Measurements from ENCODE around the gene AGTPBP1. TPM values are rescaled to one million over a fixed set of nuclear protein-coding genes. Genes with fewer than 3 reads are reported as not detected.

The AGTPBP1 gene
- total and polyA plus RNA-seq, 2 of the 8 experiments (the other 6 are each of a cell fraction or from before 2014, with no cell fraction given), result 13.4 to 65.2 TPM

GRCh38 chr9:85688361-85688760 is 53.4 kb downstream of the AGTPBP1 start:
- WGBS, 2 experiments (ENCODE audit: extremely low coverage in 1 of 2, insufficient coverage in 1 of 2, insufficient read length in 1 of 2, insufficient replicate concordance in 2 of 2, low coverage in 1 of 2, low lambda C conversion rate in 2 of 2, missing lambda C conversion rate in 1 of 2), result 96% methylated on average over 2 of the region's 2 CpGs; no CpG with 5 or more reads in 1 of the 2 experiments
- Histone ChIP-seq H3K36me3 (ENCODE audit: control insufficient read depth in 2 of 4, insufficient read depth in 4 of 4, low read length in 3 of 4) (peaks cover 0 to 17% (median 8%) of the 10 kb centered on the region in 4 experiments; a peak in 4 of 8 replicates), H2AFZ (ENCODE audit: low read length) (no peak overlapping the region), H4K91ac (replicated peaks; ENCODE audit: insufficient read length, low read length) (no peak overlapping the region), H3K9me3 (ENCODE audit: insufficient read depth in 2 of 2, low read depth in 1 of 2, low read length in 1 of 2) (no peaks in the 10 kb centered on the region; a peak in 1 of 4 replicates), H3K18ac (ENCODE audit: extremely low read depth, low read length) (no peak overlapping the region), H3K23ac (ENCODE audit: insufficient read length) (no peak overlapping the region), H3K56ac (replicated peaks; ENCODE audit: insufficient read length, low read depth, low read length) (no peak overlapping the region), H3K4me3 (ENCODE audit: extremely low read depth in 1 of 4, insufficient read depth in 2 of 4, low read depth in 3 of 4, low read length in 4 of 4) (no peak overlapping the region), H3K79me1 (ENCODE audit: low read depth, low read length) (no peaks in the 10 kb centered on the region), H2BK120ac (replicated peaks; ENCODE audit: low read depth, low read length) (no peak overlapping the region), H4K8ac (ENCODE audit: extremely low read depth, insufficient read depth, low read length) (no peak overlapping the region), H3K4me2 (ENCODE audit: insufficient read depth in 1 of 2, low read depth in 2 of 2, low read length in 2 of 2) (no peak overlapping the region), H3K14ac (ENCODE audit: insufficient read length) (no peak overlapping the region), H3K27me3 (replicated peaks in 1 of 4; ENCODE audit: control insufficient read depth in 3 of 4, extremely low read depth in 1 of 4, insufficient read depth in 3 of 4, low read length in 3 of 4) (no peaks in the 10 kb centered on the region), H2BK15ac (ENCODE audit: low read length) (no peak overlapping the region), H4K20me1 (replicated peaks in 1 of 2; ENCODE audit: control insufficient read depth in 1 of 2, insufficient read depth in 2 of 2, low read length in 2 of 2) (no peaks in the 10 kb centered on the region), H3K4me1 (replicated peaks in 1 of 4; ENCODE audit: control insufficient read depth in 3 of 4, insufficient read depth in 4 of 4, low read length in 3 of 4) (no peaks in the 10 kb centered on the region), H3K79me2 (ENCODE audit: control insufficient read depth in 1 of 2, insufficient read depth in 2 of 2, low read length in 2 of 2) (peaks cover 0 to 8% of the 10 kb centered on the region in 2 experiments; a peak in 1 of 4 replicates), H2BK20ac (ENCODE audit: low read length) (no peak overlapping the region), H3K4ac (replicated peaks; ENCODE audit: insufficient read length, low read depth, low read length) (no peak overlapping the region), H2BK12ac (ENCODE audit: low read depth, low read length) (no peak overlapping the region), H3K27ac (ENCODE audit: low read depth, low read length) (no peak overlapping the region), H2BK5ac (ENCODE audit: low read depth, low read length) (no peak overlapping the region), H2AK5ac (ENCODE audit: low read depth, low read length) (no peak overlapping the region), H3K9ac (replicated peaks in 1 of 4; ENCODE audit: extremely low read depth in 1 of 4, low read depth in 3 of 4, low read length in 3 of 4) (no peak overlapping the region), H3K23me2 (ENCODE audit: low read depth, low read length) (peaks cover 2% of the 10 kb centered on the region; the same call in 1 of the 2 replicates), H4K5ac (ENCODE audit: insufficient read length, low read depth, low read length) (no peak overlapping the region)
- FAIRE-seq, result no peak
- no peak for DNase-seq (ENCODE audit: low read depth in 1 of 2, low spot score in 2 of 2)
- CTCF ChIA-PET (ENCODE audit: partially characterized antibody), result interaction anchor here (2.9 kb wide), 1 partner anchor 10 kb away, joined by 9 read pairs; no protein-coding TSS in a partner anchor
- TF ChIP-seq EZH2 (IDR thresholded peaks at IDR 0.05; ENCODE audit: low read depth, low read length, severe bottlenecking) (no peak), BRCA1 (IDR thresholded peaks at IDR 0.05; ENCODE audit: low read depth, low read length) (no peak), ZNF274 (IDR thresholded peaks at IDR 0.05; ENCODE audit: borderline replicate concordance, extremely low read depth, low read length) (no peak), ASH2L (IDR thresholded peaks at IDR 0.05; ENCODE audit: low read length) (no peak), SUZ12 (IDR thresholded peaks at IDR 0.05; ENCODE audit: low read length) (no peak), SP2 (IDR thresholded peaks at IDR 0.05; ENCODE audit: low read length) (no peak), FOSL1 (IDR thresholded peaks at IDR 0.05; ENCODE audit: insufficient read depth, low read depth, low read length) (no peak), GABPA (IDR thresholded peaks at IDR 0.05; ENCODE audit: borderline replicate concordance, insufficient read depth, low read length) (no peak), PHF8 (conservative IDR thresholded peaks at IDR 0.05; ENCODE audit: low read depth, low read length) (no peak), RBBP5 (IDR thresholded peaks at IDR 0.05; ENCODE audit: borderline replicate concordance, low read depth, low read length) (no peak), YY1 (IDR thresholded peaks at IDR 0.05; ENCODE audit: low read depth, low read length) (no peak), RXRA (IDR thresholded peaks at IDR 0.05; ENCODE audit: insufficient read depth, low read depth, low read length) (no peak), SIX5 (IDR thresholded peaks at IDR 0.05; ENCODE audit: low read depth, low read length) (no peak)
- POLR2A ChIA-PET (ENCODE audit: partially characterized antibody), result interaction anchor here (1.0 kb wide), 1 partner anchor 10 kb away, joined by 3 read pairs; no protein-coding TSS in a partner anchor

Data from H1 (cell line).